OCI-LY7 (cell line): ENCODE measurements around the gene SH3PXD2A. TPM values are rescaled to one million over a fixed set of nuclear protein-coding genes. Genes with fewer than 3 reads are reported as not detected.
A peak's percentile ranks its signal among the peaks of the same experiment; 100 is the strongest.

Source experiments
- BruUV-seq: library from RNA; stranded (reverse); fragments of 400-500 nt; replicated peaks from 2 replicates; lab custom pipeline; 2021; lab: Mats Ljungman, UMichigan
- CTCF ChIA-PET: fragments of 300-600 bp; sonication (Branson Sonifier 250); formaldehyde crosslinking; loops from one replicate; lab custom pipeline; 2022; ENCODE audit warnings: antibody characterized with exemption; ENCODE audit not compliant: unreplicated experiment; lab: Charles Lee
- POLR2A ChIA-PET: fragments of 300-600 bp; sonication (Branson Sonifier 250); formaldehyde crosslinking; loops from one replicate; lab custom pipeline; 2022; ENCODE audit warnings: antibody characterized with exemption; lab: Charles Lee
- DNase-seq: peaks from one replicate; pipeline ENCODE4 v3.0.0-alpha.2; 2015; ENCODE audit warnings: low spot score
- H2AFZ ChIP-seq: fragments of 200-600 bp; sonication (generic), shearing (Covaris generic); 2 replicates; pipeline ENCODE4 v1.6.1; 2014; ENCODE audit warnings: mild to moderate bottlenecking, antibody characterized with exemption, low read length, moderate library complexity
- H3K27ac ChIP-seq: fragments of 200-600 bp; sonication (generic); 2 replicates; pipeline ENCODE4 v1.5.1; 2014; ENCODE audit warnings: mixed run types, low read depth, mild to moderate bottlenecking, moderate library complexity, low read length, inconsistent platforms; ENCODE audit not compliant: poor library complexity, severe bottlenecking
- H3K36me3 ChIP-seq: fragments of 200-600 bp; sonication (generic); 2 replicates; pipeline ENCODE4 v1.6.1; 2014; ENCODE audit warnings: mild to moderate bottlenecking, antibody characterized with exemption, low read length, moderate library complexity, mixed read lengths; ENCODE audit not compliant: insufficient read depth
- H3K4me1 ChIP-seq: fragments of 200-600 bp; sonication (generic); 2 replicates; pipeline ENCODE4 v1.5.1; 2014; ENCODE audit warnings: mild to moderate bottlenecking, low read length; ENCODE audit not compliant: insufficient read depth, poor library complexity, severe bottlenecking
- H3K4me2 ChIP-seq: fragments of 200-600 bp; sonication (generic); 2 replicates; pipeline ENCODE4 v1.6.1; 2014; ENCODE audit warnings: mild to moderate bottlenecking, low read length
- H3K4me3 ChIP-seq: fragments of 200-600 bp; sonication (generic); 2 replicates; pipeline ENCODE4 v1.5.1; 2014; ENCODE audit warnings: mild to moderate bottlenecking, low read depth, low read length; ENCODE audit not compliant: poor library complexity, severe bottlenecking
- H3K79me2 ChIP-seq: fragments of 200-600 bp; sonication (generic); 2 replicates; pipeline ENCODE4 v1.6.1; 2016; ENCODE audit warnings: low read depth, mild to moderate bottlenecking, low read length, moderate library complexity, mixed read lengths; ENCODE audit not compliant: insufficient read depth
- H3K9me2 ChIP-seq: fragments of 200-600 bp; sonication (generic); 2 replicates; pipeline ENCODE4 v1.6.1; 2016; ENCODE audit warnings: mild to moderate bottlenecking, low read length, mixed read lengths; ENCODE audit not compliant: insufficient read depth
- H3K9me3 ChIP-seq: fragments of 200-600 bp; sonication (generic); 2 replicates; pipeline ENCODE4 v1.6.1; 2014; ENCODE audit warnings: mild to moderate bottlenecking, mixed run types, low read length, mixed read lengths
- H4K20me1 ChIP-seq: fragments of 200-600 bp; sonication (generic); 2 replicates; pipeline ENCODE4 v1.6.1; 2014; ENCODE audit warnings: mild to moderate bottlenecking, antibody characterized with exemption, low read length, moderate library complexity, mixed read lengths; ENCODE audit not compliant: insufficient read depth
- EZH2phosphoT487 ChIP-seq: fragments of 200-600 bp; sonication (generic); IDR thresholded peaks from 2 replicates; pipeline ENCODE4 v1.6.1; 2018; ENCODE audit warnings: low read depth, borderline replicate concordance, mild to moderate bottlenecking, mixed run types, antibody characterized with exemption, low read length, moderate library complexity, mixed read lengths
- intact Hi-C: fragments of 100-400 bp; cut with micrococcal nuclease; formaldehyde crosslinking; loops from one replicate; pipeline ENCODE4 v1.10.0; 2022; ENCODE audit not compliant: unreplicated experiment
- total RNA-seq, 2 experiments: library from RNA; depleted of rRNA in 1 of 2; stranded (reverse); fragments of >200 nt in 1 of 2; shearing (Covaris generic) in 1 of 2; gene quantifications; 2 replicates each; pipeline ENCODE4 v1.2.3, GENCODE V29; 2014 to 2022
- TF ChIP-seq, protein P1 (sequence below): fragments of 200-600 bp; sonication (generic); conservative IDR thresholded peaks from 2 replicates; pipeline ENCODE4 v1.5.1; 2014; ENCODE audit warnings: mild to moderate bottlenecking, antibody characterized with exemption, low read length, moderate library complexity, mixed read lengths

SH3PXD2A gene
- total RNA-seq, 2 experiments from 2014 or later = 0.85 to 5.9 TPM

- BruUV-seq = no TSS peak
- TF ChIP-seq EZH2phosphoT487 = no peak
- TF ChIP-seq, protein P1, sequence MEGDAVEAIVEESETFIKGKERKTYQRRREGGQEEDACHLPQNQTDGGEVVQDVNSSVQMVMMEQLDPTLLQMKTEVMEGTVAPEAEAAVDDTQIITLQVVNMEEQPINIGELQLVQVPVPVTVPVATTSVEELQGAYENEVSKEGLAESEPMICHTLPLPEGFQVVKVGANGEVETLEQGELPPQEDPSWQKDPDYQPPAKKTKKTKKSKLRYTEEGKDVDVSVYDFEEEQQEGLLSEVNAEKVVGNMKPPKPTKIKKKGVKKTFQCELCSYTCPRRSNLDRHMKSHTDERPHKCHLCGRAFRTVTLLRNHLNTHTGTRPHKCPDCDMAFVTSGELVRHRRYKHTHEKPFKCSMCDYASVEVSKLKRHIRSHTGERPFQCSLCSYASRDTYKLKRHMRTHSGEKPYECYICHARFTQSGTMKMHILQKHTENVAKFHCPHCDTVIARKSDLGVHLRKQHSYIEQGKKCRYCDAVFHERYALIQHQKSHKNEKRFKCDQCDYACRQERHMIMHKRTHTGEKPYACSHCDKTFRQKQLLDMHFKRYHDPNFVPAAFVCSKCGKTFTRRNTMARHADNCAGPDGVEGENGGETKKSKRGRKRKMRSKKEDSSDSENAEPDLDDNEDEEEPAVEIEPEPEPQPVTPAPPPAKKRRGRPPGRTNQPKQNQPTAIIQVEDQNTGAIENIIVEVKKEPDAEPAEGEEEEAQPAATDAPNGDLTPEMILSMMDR = peak; percentile 74
- no peak overlapping the region for H2AFZ ChIP-seq
- H4K20me1 ChIP-seq = no peaks in the 10 kb centered on the region
- POLR2A ChIA-PET = interaction anchor here (0.5 to 1.1 kb wide), 2 partner anchors 15 to 177 kb away, joined by 3 to 5 read pairs; no protein-coding TSS in a partner anchor
- H3K9me2 ChIP-seq = no peaks in the 10 kb centered on the region
- no peak overlapping the region for H3K27ac ChIP-seq
- no peaks in the 10 kb centered on the region for H3K36me3 ChIP-seq
- no peaks in the 10 kb centered on the region for H3K79me2 ChIP-seq
- intact Hi-C loops = no loop called here
- no peaks in the 10 kb centered on the region for H3K9me3 ChIP-seq
- no peak overlapping the region for H3K4me2 ChIP-seq
- no peaks in the 10 kb centered on the region for H3K4me1 ChIP-seq
- peak; percentile 48 for DNase-seq
- H3K4me3 ChIP-seq = no peak overlapping the region
- CTCF ChIA-PET = no interaction called here
Observed at GRCh38 chr10:103781329-103782061, 73.9 kb downstream of the SH3PXD2A start.

DNA sequence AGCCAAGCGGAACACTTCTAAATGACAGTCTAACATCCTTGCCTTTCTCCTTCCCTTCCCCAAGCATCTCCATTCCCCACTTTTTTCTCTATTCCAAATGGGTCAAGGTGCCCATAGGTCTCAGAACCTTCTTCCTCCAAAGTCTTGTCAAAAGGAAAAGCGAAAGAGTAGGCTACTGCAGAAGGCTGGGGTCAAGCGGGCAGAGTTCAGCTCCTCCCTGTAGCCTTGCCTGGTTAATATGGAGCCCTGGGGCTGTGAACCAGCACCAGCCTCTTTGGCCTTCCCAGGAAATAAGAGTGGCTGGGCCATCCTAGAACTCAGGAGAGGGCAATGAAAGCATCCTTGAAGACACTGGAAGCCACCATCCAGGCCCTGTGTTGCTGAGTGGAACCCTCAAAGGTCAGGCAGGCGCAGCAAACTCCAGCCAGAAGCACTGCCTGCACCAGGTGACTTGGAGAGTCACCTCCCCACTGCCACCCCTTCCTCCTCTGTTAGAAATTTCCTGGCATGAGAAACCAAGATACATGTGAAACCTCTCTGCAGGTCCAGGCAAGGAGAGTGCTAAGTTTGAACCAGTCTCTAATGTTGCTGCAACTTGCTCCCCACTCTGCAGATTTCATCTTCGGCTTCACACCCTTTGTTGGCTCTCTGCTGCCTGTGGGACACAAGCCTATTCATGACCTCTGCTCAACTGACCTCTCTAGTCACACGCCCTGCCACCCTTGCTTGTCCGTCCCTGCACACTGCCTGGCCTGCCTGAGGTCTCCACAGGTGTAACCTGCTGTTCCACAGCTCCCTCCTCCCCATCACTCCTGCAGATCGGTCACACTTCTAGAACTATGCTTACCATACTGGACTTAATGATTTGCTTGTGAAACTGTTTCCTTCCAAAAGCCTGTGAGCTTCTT, 74.9 kb downstream of the SH3PXD2A start:
- H2AFZ ChIP-seq = no peak overlapping the region
- no peaks in the 10 kb centered on the region for H3K4me1 ChIP-seq
- no peak overlapping the region for H3K4me2 ChIP-seq
- POLR2A ChIA-PET = interaction anchor here (1.1 kb wide), 1 partner anchor 14 kb away, joined by 3 read pairs; no protein-coding TSS in a partner anchor
- no peak for DNase-seq
- intact Hi-C loops = no loop called here
- H3K9me3 ChIP-seq = no peaks in the 10 kb centered on the region
- H3K9me2 ChIP-seq = no peaks in the 10 kb centered on the region
- H3K36me3 ChIP-seq = no peaks in the 10 kb centered on the region
- H3K79me2 ChIP-seq = no peaks in the 10 kb centered on the region
- no peak overlapping the region for H3K27ac ChIP-seq
- BruUV-seq = no TSS peak
- TF ChIP-seq, protein P1 = no peak
- no peak for TF ChIP-seq EZH2phosphoT487
- CTCF ChIA-PET = no interaction called here
- no peak overlapping the region for H3K4me3 ChIP-seq
- H4K20me1 ChIP-seq = no peaks in the 10 kb centered on the region
